ENCODE data around the gene OR8I2. TPM values are rescaled to one million over a fixed set of nuclear protein-coding genes. Genes with fewer than 3 reads are reported as not detected.
"Not testable (repeated sequence)": the region's sequence is repeated elsewhere in the genome, so short reads cannot be mapped to it uniquely, and the experiment has no call there.

OR8I2 gene
- total RNA-seq, 4 donors from 2014 or later = not detected

DNA sequence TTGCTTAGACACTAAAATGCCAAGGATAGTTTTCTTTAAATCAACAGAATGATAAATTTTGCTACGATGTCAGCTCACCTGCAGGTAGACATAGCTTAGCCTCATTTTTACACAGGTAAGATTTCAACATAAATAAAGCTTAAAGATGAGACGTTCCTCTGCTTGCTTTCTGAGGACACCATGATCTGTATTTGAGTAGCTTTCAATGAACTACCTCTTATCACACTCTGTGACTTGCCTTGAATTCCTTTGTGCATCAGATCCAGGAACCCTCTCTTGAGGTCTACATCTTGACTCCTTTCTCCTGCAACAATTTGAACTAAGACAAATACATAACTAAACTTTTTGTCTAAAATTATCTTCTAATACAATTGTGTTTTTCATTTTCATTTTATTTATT, 26.1 kb upstream of the OR8I2 start:
- TF ChIP-seq, protein P1, sequence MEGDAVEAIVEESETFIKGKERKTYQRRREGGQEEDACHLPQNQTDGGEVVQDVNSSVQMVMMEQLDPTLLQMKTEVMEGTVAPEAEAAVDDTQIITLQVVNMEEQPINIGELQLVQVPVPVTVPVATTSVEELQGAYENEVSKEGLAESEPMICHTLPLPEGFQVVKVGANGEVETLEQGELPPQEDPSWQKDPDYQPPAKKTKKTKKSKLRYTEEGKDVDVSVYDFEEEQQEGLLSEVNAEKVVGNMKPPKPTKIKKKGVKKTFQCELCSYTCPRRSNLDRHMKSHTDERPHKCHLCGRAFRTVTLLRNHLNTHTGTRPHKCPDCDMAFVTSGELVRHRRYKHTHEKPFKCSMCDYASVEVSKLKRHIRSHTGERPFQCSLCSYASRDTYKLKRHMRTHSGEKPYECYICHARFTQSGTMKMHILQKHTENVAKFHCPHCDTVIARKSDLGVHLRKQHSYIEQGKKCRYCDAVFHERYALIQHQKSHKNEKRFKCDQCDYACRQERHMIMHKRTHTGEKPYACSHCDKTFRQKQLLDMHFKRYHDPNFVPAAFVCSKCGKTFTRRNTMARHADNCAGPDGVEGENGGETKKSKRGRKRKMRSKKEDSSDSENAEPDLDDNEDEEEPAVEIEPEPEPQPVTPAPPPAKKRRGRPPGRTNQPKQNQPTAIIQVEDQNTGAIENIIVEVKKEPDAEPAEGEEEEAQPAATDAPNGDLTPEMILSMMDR (IDR thresholded peaks at IDR 0.05) = no peak
- TF ChIP-seq POLR2A (IDR thresholded peaks at IDR 0.05) = no peak
- intact Hi-C loops (cut with DNase I) = no loop called here
- no peaks in the 10 kb centered on the region for H3K27me3 ChIP-seq
- DNase-seq = no peak
- no peaks in the 10 kb centered on the region for H3K4me1 ChIP-seq
- no peak overlapping the region for H3K27ac ChIP-seq
- H3K36me3 ChIP-seq = no peaks in the 10 kb centered on the region
- no peak overlapping the region for H3K4me3 ChIP-seq
- no peaks in the 10 kb centered on the region for H3K9me3 ChIP-seq
- 31 to 44% methylated on average over 2 of the region's 2 CpGs for WGBS, 2 donors

DNA sequence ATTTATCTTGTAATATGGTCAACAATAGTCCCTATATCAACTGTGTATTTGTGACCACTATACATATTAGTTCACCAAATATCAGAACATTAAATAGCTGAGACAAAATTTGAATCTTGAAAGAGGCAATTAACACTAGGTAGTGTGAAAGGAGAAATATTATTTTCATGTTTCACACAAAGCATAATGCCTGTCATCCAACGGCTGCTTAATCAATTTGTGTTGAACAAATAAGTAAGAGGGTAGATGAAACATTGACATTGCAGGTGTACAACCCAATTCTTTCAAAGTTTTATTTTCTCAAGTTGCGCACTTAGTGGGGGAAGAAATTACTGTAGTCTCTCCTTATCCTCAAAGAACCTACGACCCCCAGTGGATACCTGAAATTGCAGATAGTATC, 3.4 kb upstream of the OR8I2 start:
- intact Hi-C loops (cut with DNase I) = no loop called here
- TF ChIP-seq, protein P1 (IDR thresholded peaks at IDR 0.05) = no peak
- TF ChIP-seq POLR2A (IDR thresholded peaks at IDR 0.05) = no peak
- H3K4me3 ChIP-seq = no peak overlapping the region

DNA sequence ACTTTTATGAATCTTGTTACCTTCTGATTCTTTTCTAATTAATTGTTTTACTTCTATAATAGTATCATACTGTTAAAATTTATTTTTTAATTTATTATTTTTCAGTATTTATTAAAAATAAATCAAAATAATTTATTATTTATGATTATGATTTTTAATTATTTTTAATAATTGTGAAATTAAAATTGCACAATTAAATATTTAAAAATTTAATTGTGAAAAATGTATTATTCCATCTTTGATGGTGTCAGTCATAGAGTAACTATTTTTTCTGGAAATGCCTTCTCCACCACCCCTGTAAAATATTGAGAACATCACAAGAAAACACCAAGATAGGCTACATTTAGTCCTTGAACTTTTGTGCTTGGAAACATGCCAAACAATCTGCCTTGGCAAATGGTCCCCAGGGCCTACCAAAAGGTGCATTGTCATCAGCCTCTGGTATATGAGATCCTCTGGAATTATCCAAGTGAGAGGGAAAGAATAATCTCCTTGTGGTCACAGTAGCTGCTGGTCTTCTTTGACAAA, 10.2 kb downstream of the OR8I2 start, which contains the start of gene OR8H2:
OR8H2 (plus strand) TSS at position 478 of the 528 bp plus-strand sequence. CDS start 1,356 bp downstream, outside the sequence.
- DNase-seq = no peak
- Histone ChIP-seq H3K27me3 (no peaks in the 10 kb centered on the region), H3K27ac (no peak within 1 kb of the TSS), H3K4me1 (no peaks in the 10 kb centered on the region), H3K9me3 (no peaks in the 10 kb centered on the region), H3K36me3 (no peaks in the 10 kb centered on the region), H3K4me3 (no peak within 1 kb of the TSS)
- no peak for TF ChIP-seq POLR2A (IDR thresholded peaks at IDR 0.05)
- TF ChIP-seq, protein P1 (IDR thresholded peaks at IDR 0.05) = no peak
- intact Hi-C loops (cut with DNase I) = no loop called here

More for the DNA sequence above, 3.4 kb upstream of the OR8I2 start:
- Histone ChIP-seq H3K27ac (no peak overlapping the region), H3K27me3 (no peaks in the 10 kb centered on the region), H3K4me1 (no peaks in the 10 kb centered on the region), H3K36me3 (no peaks in the 10 kb centered on the region), H3K9me3 (no peaks in the 10 kb centered on the region)
- no peak for DNase-seq
- 25 to 59% methylated on average over 3 of the region's 3 CpGs for WGBS, 2 donors

DNA sequence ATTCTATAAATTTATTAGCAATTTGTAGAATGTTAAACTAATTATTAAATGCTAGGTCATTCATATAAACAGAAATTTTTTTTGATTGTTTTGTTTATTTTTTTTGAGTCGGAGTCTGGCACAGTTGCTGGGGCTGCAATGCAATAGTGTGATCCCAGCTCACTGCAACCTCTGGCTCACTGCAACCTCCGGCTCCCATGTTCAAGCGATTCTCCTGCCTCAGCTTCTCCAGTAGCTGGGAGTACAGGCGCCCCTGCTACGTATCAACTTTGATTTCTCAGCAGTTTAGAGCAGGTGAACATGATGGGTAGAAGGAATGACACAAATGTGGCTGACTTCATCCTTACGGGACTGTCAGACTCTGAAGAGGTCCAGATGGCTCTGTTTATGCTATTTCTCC, 29.0 kb downstream of the OR8I2 start, which contains the start of gene OR8H3:
OR8H3 (plus strand) TSS at position 301 of the 400 bp plus-strand sequence; CDS start at position 301, 0 bp downstream.
- WGBS, 2 donors = 62 to 78% methylated on average over 6 of the region's 6 CpGs

DNA sequence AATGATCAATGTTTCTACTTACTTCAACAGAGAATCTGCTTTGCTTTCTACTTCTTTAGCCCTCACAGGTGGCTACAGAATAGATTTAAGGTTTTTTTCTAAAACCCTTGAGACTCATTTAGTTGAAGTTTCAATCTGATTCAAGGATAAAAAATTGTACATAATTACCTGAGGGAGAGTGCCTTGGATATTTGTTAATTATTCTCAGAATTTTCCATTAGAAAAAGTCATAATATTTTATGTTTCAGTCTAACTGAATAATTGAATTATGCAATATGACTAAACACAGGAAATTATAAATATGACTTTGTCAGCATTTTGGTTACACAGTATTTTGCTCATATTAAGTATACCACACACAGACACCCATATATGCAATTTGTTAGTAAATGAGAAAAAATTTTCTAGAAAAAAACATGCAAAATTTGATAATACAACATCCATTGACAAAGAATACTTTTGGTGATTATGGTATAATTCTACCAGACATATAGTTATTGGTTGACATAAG, 47.1 kb downstream of the OR8I2 start, which contains the start of gene OR8J3:
OR8J3 (minus strand) TSS at position 51 of the 511 bp plus-strand sequence. CDS start 2,483 bp downstream, outside the sequence.
- no peak within 1 kb of the TSS for H3K27ac ChIP-seq
- H3K36me3 ChIP-seq = no peaks in the 10 kb centered on the region
- intact Hi-C loops (cut with DNase I) = no loop called here
- no peaks in the 10 kb centered on the region for H3K9me3 ChIP-seq
- no peaks in the 10 kb centered on the region for H3K4me1 ChIP-seq
- no peak for TF ChIP-seq POLR2A (IDR thresholded peaks at IDR 0.05)
- TF ChIP-seq, protein P1 (IDR thresholded peaks at IDR 0.05) = no peak
- H3K4me3 ChIP-seq = no peak within 1 kb of the TSS
- no peaks in the 10 kb centered on the region for H3K27me3 ChIP-seq
- no peak for DNase-seq

More for the DNA sequence above, 29.0 kb downstream of the OR8I2 start, which contains the start of gene OR8H3:
- intact Hi-C loops (cut with DNase I) = no loop called here
- Histone ChIP-seq H3K4me3 (no peak within 1 kb of the TSS), H3K9me3 (no peaks in the 10 kb centered on the region), H3K27me3 (no peaks in the 10 kb centered on the region), H3K27ac (no peak within 1 kb of the TSS), H3K36me3 (no peaks in the 10 kb centered on the region), H3K4me1 (no peaks in the 10 kb centered on the region)
- DNase-seq = no peak
- TF ChIP-seq, protein P1 (IDR thresholded peaks at IDR 0.05) = no peak
- TF ChIP-seq POLR2A (IDR thresholded peaks at IDR 0.05) = no peak

DNA sequence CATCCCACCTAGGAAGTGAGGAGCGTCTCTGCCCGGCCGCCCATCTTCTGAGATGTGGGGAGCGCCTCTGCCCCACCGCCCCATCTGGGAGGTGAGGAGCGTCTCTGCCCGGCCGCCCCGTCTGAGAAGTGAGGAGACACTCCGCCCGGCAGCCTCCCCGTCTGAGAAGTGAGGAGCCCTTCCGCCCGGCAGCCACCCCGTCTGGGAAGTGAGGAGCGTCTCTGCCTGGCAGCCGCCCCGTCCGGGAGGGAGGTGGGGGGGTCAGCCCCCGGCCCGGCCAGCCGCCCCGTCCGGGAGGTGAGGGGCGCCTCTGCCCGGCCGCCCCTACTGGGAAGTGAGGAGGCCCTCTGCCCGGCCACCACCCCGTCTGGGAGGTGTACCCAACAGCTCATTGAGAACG, 50.6 kb downstream of the OR8I2 start:
- WGBS, 2 donors = no CpG with 5 or more reads among the region's 30 CpGs
- H3K27me3 ChIP-seq, DNase-seq: not testable (repeated sequence)

More for the DNA sequence above, 50.6 kb downstream of the OR8I2 start:
- H3K27ac ChIP-seq; H3K36me3 ChIP-seq; H3K4me3 ChIP-seq; H3K4me1 ChIP-seq; intact Hi-C loops (cut with DNase I); H3K9me3 ChIP-seq: not testable (repeated sequence)

Measured in esophagus squamous epithelium (tissue), 5 donors.